ENCODE data around the gene GPN2. TPM values are rescaled to one million over a fixed set of nuclear protein-coding genes. Genes with fewer than 3 reads are reported as not detected.

Gene GPN2
- total and polyA plus RNA-seq, 2 donors (not counting 3 experiments of a cell fraction or from before 2014, with no cell fraction given): 21.9 to 37.4 TPM

DNA sequence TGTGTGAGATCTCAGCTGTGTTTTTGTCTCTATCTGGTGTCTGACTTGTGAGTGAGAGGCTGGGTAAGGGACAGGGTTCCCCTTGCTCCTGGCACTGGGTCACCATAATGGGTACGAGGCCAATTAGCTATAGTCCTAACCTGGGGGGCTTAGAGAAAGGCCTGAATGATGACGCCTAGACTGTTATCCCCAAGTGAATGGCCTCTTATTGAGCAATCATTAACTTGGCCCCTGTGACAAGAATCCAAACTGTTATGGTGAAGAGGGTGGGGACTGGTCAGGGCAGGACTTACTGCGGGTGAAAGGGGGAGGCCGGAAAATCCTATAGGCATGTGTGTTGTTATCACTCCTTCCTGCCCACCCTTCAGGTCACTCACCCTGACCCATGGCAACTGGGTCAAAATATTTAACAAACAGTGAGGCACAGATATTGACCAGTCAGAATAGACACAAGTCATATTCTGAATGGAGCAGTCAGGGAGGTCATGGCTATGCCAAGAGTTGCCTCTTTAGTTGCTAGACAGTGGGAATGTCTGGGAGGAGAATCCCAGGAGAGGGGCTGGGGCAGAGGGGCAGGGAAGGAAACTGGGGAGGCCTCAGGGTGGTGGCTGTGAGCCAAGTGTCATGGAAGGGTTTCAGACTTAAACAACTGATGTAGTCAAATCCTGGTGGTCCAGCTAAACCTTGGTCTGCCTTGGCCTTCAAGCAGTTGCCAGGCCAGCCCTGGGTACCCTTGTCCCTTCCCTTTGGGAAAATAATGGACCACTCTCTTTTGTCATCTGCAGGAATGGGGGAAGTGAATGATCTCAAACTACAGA lies 20.5 kb upstream of the GPN2 start:
- ChIA-PET POLR2A (no interaction called here), CTCF (no interaction called here)
- dilution Hi-C loops (cut with MboI; ENCODE audit: extremely low pct_ligation_motif_present, low sequenced_read_pairs) (no loop called here), intact Hi-C loops (cut with micrococcal nuclease) (no loop called here)
- H3K27ac ChIP-seq (ENCODE audit: insufficient read depth, low read depth, low read length): no peak overlapping the region
- no peak overlapping the region for H3K4me3 ChIP-seq (replicated peaks in 1 of 3; ENCODE audit: insufficient read depth in 1 of 3, low read depth in 1 of 3, low read length in 3 of 3)
- BruUV-seq (replicated peaks): no TSS peak
- H3K36me3 ChIP-seq (ENCODE audit: control insufficient read depth in 2 of 2, extremely low read depth in 1 of 2, insufficient read depth in 2 of 2, low read length in 2 of 2): no peaks in the 10 kb centered on the region
- H3K4me1 ChIP-seq (ENCODE audit: control insufficient read depth, extremely low read depth, insufficient read depth, low read length): no peaks in the 10 kb centered on the region
- peaks cover 0 to 1% of the 10 kb centered on the region in 2 experiments for H3K27me3 ChIP-seq (ENCODE audit: control insufficient read depth in 2 of 2, insufficient read depth in 2 of 2, low read length in 2 of 2)
- no peaks in the 10 kb centered on the region for H3K9me3 ChIP-seq (replicated peaks; ENCODE audit: control insufficient read depth, insufficient read depth, low read length)
- no peaks in the 10 kb centered on the region for H3K9me1 ChIP-seq (replicated peaks; ENCODE audit: control insufficient read depth, extremely low read depth, insufficient read depth, low read length)
- DNase-seq (ENCODE audit: low read depth, low spot score) (no peak), FAIRE-seq (no peak)
- H3K79me2 ChIP-seq (ENCODE audit: control insufficient read depth, insufficient read depth, low read length): no peaks in the 10 kb centered on the region
- no peaks in the 10 kb centered on the region for H4K20me1 ChIP-seq (replicated peaks; ENCODE audit: control insufficient read depth, extremely low read depth, insufficient read depth, low read length)
- no peak for TF ChIP-seq GATA2 (IDR thresholded peaks at IDR 0.05; ENCODE audit: insufficient read depth, insufficient read length, low read depth, low read length)
- TF ChIP-seq, protein P1, sequence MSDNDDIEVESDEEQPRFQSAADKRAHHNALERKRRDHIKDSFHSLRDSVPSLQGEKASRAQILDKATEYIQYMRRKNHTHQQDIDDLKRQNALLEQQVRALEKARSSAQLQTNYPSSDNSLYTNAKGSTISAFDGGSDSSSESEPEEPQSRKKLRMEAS (IDR thresholded peaks at IDR 0.05; ENCODE audit: insufficient read depth, insufficient read length): no peak
- TF ChIP-seq MYC (IDR thresholded peaks at IDR 0.05; ENCODE audit: low read depth, low read length): no peak
- TF ChIP-seq FOS (IDR thresholded peaks at IDR 0.05; ENCODE audit: borderline replicate concordance, insufficient read depth, low read length): no peak
- TF ChIP-seq EZH2 (IDR thresholded peaks at IDR 0.05; ENCODE audit: borderline replicate concordance, low read depth, low read length, severe bottlenecking): no peak
- no peak for TF ChIP-seq POLR2A (IDR thresholded peaks at IDR 0.05; ENCODE audit: low read depth, low read length)
- TF ChIP-seq JUN (IDR thresholded peaks at IDR 0.05; ENCODE audit: borderline replicate concordance, insufficient read depth, insufficient read length, low read depth): no peak
- TF ChIP-seq, protein P2, sequence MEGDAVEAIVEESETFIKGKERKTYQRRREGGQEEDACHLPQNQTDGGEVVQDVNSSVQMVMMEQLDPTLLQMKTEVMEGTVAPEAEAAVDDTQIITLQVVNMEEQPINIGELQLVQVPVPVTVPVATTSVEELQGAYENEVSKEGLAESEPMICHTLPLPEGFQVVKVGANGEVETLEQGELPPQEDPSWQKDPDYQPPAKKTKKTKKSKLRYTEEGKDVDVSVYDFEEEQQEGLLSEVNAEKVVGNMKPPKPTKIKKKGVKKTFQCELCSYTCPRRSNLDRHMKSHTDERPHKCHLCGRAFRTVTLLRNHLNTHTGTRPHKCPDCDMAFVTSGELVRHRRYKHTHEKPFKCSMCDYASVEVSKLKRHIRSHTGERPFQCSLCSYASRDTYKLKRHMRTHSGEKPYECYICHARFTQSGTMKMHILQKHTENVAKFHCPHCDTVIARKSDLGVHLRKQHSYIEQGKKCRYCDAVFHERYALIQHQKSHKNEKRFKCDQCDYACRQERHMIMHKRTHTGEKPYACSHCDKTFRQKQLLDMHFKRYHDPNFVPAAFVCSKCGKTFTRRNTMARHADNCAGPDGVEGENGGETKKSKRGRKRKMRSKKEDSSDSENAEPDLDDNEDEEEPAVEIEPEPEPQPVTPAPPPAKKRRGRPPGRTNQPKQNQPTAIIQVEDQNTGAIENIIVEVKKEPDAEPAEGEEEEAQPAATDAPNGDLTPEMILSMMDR (IDR thresholded peaks at IDR 0.05; ENCODE audit: extremely low read depth in 1 of 2, insufficient read depth in 1 of 2, low read depth in 1 of 2, low read length in 2 of 2): no peak
- no peak for TF ChIP-seq POLR2AphosphoS5 (IDR thresholded peaks at IDR 0.05; ENCODE audit: insufficient read depth, low read depth, low read length)
- H3K4me2 ChIP-seq (ENCODE audit: insufficient read depth, low read length): no peak overlapping the region
- no peak overlapping the region for H3K9ac ChIP-seq (replicated peaks; ENCODE audit: extremely low read depth, insufficient read depth, low read length)
- H2AFZ ChIP-seq (ENCODE audit: low read depth, low read length): no peak overlapping the region

All from endothelial cell of umbilical vein (primary cell).